SK-N-SH (cell line): ENCODE results near the gene USP31. TPM values are rescaled to one million over a fixed set of nuclear protein-coding genes. Genes with fewer than 3 reads are reported as not detected.
A peak's percentile ranks its signal among the peaks of the same experiment; 100 is the strongest.

Source experiments
- CTCF ChIA-PET: fragments of 300-600, 350-600 bp; formaldehyde crosslinking; extraction: SDS; loops from one replicate; lab custom pipeline; 2021; lab: Yijun Ruan, JAX
- POLR2A ChIA-PET: fragments of 350-600 bp; sonication (Branson Sonifier 250); formaldehyde crosslinking; extraction: SDS; loops from one replicate; lab custom pipeline; 2020; ENCODE audit warnings: antibody characterized with exemption, inconsistent platforms; lab: Yijun Ruan, JAX
- DNase-seq: peaks from one replicate; pipeline ENCODE4 v3.0.0; 2012
- H2AFZ ChIP-seq: fragments of 200-600 bp; sonication (generic); 2 replicates; pipeline ENCODE4 v1.8.1; 2016; ENCODE audit warnings: antibody characterized with exemption, mild to moderate bottlenecking, low read depth
- H3F3A ChIP-seq: fragments of 200-600 bp; sonication (generic); replicated peaks from 2 replicates; pipeline ENCODE3; 2016; ENCODE audit warnings: antibody characterized with exemption, mild to moderate bottlenecking; ENCODE audit not compliant: insufficient read depth
- H3K27ac ChIP-seq, 2 experiments: fragments of 200-500 bp in 1 of 2; fragments of 200-600 bp in 1 of 2; sonication (Bioruptor generic) in 1 of 2; sonication (generic), shearing (Covaris generic) in 1 of 2; 2 replicates each; pipeline versions ENCODE4 v1.5.1 to v1.6.1; 2014 to 2016; ENCODE audit warnings: low read depth in 2 of 2, inconsistent platforms in 1 of 2, low read length in 1 of 2, mild to moderate bottlenecking in 1 of 2, mixed read lengths in 1 of 2
- H3K27me3 ChIP-seq: fragments of 200-600 bp; sonication (generic), shearing (Covaris generic); 2 replicates; pipeline ENCODE4 v1.6.1; 2016; ENCODE audit warnings: mixed run types; ENCODE audit not compliant: insufficient read depth
- H3K36me3 ChIP-seq, 2 experiments: fragments of 200-500 bp in 1 of 2; fragments of 200-600 bp in 1 of 2; sonication (Bioruptor generic) in 1 of 2; sonication (generic) in 1 of 2; replicated peaks in 1 of 2; 2 replicates each; pipeline versions ENCODE3 to v1.5.1; 2014 to 2016; ENCODE audit warnings: low read length in 1 of 2, mild to moderate bottlenecking in 1 of 2; ENCODE audit not compliant: insufficient read depth in 2 of 2, control insufficient read depth in 1 of 2
- H3K4me1 ChIP-seq, 2 experiments: fragments of 200-500 bp in 1 of 2; fragments of 200-600 bp in 1 of 2; sonication (Bioruptor generic) in 1 of 2; sonication (generic), shearing (Covaris generic) in 1 of 2; 2 replicates each; pipeline versions ENCODE4 v1.5.1 to v1.6.1; 2014 to 2016; ENCODE audit warnings: low read depth in 1 of 2, low read length in 1 of 2, mixed run types in 1 of 2; ENCODE audit not compliant: insufficient read depth in 2 of 2, control insufficient read depth in 1 of 2
- H3K4me2 ChIP-seq: fragments of 200-600 bp; sonication (generic), shearing (Covaris generic); 2 replicates; pipeline ENCODE4 v1.6.1; 2017; ENCODE audit warnings: mixed run types
- H3K4me3 ChIP-seq, 2 experiments: fragments of 200-500 bp in 1 of 2; fragments of 200-600 bp in 1 of 2; sonication (Bioruptor generic) in 1 of 2; sonication (generic), shearing (Covaris generic) in 1 of 2; 2 replicates each; pipeline versions ENCODE4 v1.5.1 to v1.8.1; 2014 to 2016; ENCODE audit warnings: low read depth in 2 of 2, inconsistent platforms in 1 of 2, low read length in 1 of 2, mild to moderate bottlenecking in 1 of 2, mixed read lengths in 1 of 2, moderate library complexity in 1 of 2
- H3K79me2 ChIP-seq: fragments of 200-600 bp; sonication (generic); 2 replicates; pipeline ENCODE4 v1.8.1; 2017; ENCODE audit warnings: mild to moderate bottlenecking; ENCODE audit not compliant: insufficient read depth
- H3K9ac ChIP-seq: fragments of 200-600 bp; sonication (generic); 2 replicates; pipeline ENCODE4 v1.6.1; 2017; ENCODE audit warnings: mixed run types
- H3K9me2 ChIP-seq: fragments of 200-600 bp; sonication (generic); 2 replicates; pipeline ENCODE4 v1.6.1; 2017; ENCODE audit warnings: mixed run types
- H3K9me3 ChIP-seq: fragments of 200-600 bp; sonication (generic); 2 replicates; pipeline ENCODE4 v1.6.1; 2017; ENCODE audit warnings: mixed run types, mild to moderate bottlenecking, moderate library complexity
- H4K20me1 ChIP-seq: fragments of 200-600 bp; sonication (generic); 2 replicates; pipeline ENCODE4 v1.6.1; 2017; ENCODE audit warnings: mild to moderate bottlenecking, mixed run types; ENCODE audit not compliant: insufficient read depth
- CHD2 ChIP-seq: fragments of 150-350 bp; IDR thresholded peaks from 2 replicates; pipeline ENCODE4 v1.6.1; 2018; ENCODE audit warnings: low read length; ENCODE audit not compliant: partially characterized antibody
- CTCF ChIP-seq: fragments of 200-600 bp; sonication (generic); IDR thresholded peaks from 2 replicates; pipeline ENCODE4 v1.6.1; 2017; ENCODE audit warnings: antibody characterized with exemption, mild to moderate bottlenecking, moderate library complexity
- ELF1 ChIP-seq: IDR thresholded peaks from 2 replicates; pipeline ENCODE4 v1.4.0; 2012
- EP300 ChIP-seq, 2 experiments: IDR thresholded peaks; 2 replicates each; pipeline versions ENCODE4 v1.4.0 to v1.6.1; 2012; ENCODE audit warnings: borderline replicate concordance in 1 of 2, low read depth in 1 of 2, low read length in 1 of 2
- EZH2phosphoT487 ChIP-seq: fragments of 200-600 bp; sonication (generic); IDR thresholded peaks from 2 replicates; pipeline ENCODE4 v1.6.1; 2017; ENCODE audit warnings: low read depth, mixed run types, mild to moderate bottlenecking, antibody characterized with exemption, moderate library complexity, borderline replicate concordance
- FOSL2 ChIP-seq: IDR thresholded peaks from 2 replicates; pipeline ENCODE4 v1.4.0; 2012; ENCODE audit warnings: low read depth, mild to moderate bottlenecking, moderate library complexity, borderline replicate concordance
- FOXJ3 ChIP-seq: sonication (generic); formaldehyde crosslinking; IDR thresholded peaks from 2 replicates; pipeline ENCODE4 v1.5.1; 2020; ENCODE audit warnings: mild to moderate bottlenecking, missing genetic modification reagents
- FOXM1 ChIP-seq: IDR thresholded peaks from 2 replicates; pipeline ENCODE4 v1.4.0; 2012; ENCODE audit warnings: low read depth, mild to moderate bottlenecking
- GABPA ChIP-seq: IDR thresholded peaks from 2 replicates; pipeline ENCODE4 v1.4.0; 2012; ENCODE audit warnings: low read depth, mild to moderate bottlenecking
- JUND ChIP-seq: IDR thresholded peaks from 2 replicates; pipeline ENCODE4 v1.4.0; 2012
- MEF2A ChIP-seq: IDR thresholded peaks from 2 replicates; pipeline ENCODE4 v1.4.0; 2012; ENCODE audit warnings: low read depth, borderline replicate concordance
- MXI1 ChIP-seq: IDR thresholded peaks from 2 replicates; pipeline ENCODE4 v1.6.1; 2012; ENCODE audit warnings: mild to moderate bottlenecking, low read depth, low read length, improper control_type of control experiment
- NFIC ChIP-seq: IDR thresholded peaks from 2 replicates; pipeline ENCODE4 v1.4.0; 2012; ENCODE audit warnings: borderline replicate concordance
- NRF1 ChIP-seq: IDR thresholded peaks from 2 replicates; pipeline ENCODE4 v1.6.1; 2012; ENCODE audit warnings: low read depth, mild to moderate bottlenecking, low read length
- RCOR1 ChIP-seq: fragments of 150-350 bp; IDR thresholded peaks from 2 replicates; pipeline ENCODE4 v1.6.1; 2017; ENCODE audit warnings: antibody characterized with exemption, low read length
- RFX5 ChIP-seq: IDR thresholded peaks from 2 replicates; pipeline ENCODE4 v1.6.1; 2012; ENCODE audit warnings: mild to moderate bottlenecking, improper control_type of control experiment, low read length
- SIN3A ChIP-seq: IDR thresholded peaks from 2 replicates; pipeline ENCODE4 v1.6.1; 2012; ENCODE audit warnings: low read depth, mild to moderate bottlenecking, low read length, moderate library complexity, borderline replicate concordance
- SMC3 ChIP-seq: IDR thresholded peaks from 2 replicates; pipeline ENCODE4 v1.6.1; 2012; ENCODE audit warnings: low read depth, low read length, improper control_type of control experiment
- TAF1 ChIP-seq: IDR thresholded peaks from 2 replicates; pipeline ENCODE4 v1.6.1; 2012; ENCODE audit warnings: low read depth, mild to moderate bottlenecking, low read length, moderate library complexity, borderline replicate concordance
- TCF12 ChIP-seq: IDR thresholded peaks from 2 replicates; pipeline ENCODE4 v1.4.0; 2012
- TEAD4 ChIP-seq: IDR thresholded peaks from 2 replicates; pipeline ENCODE4 v1.4.0; 2012; ENCODE audit warnings: mild to moderate bottlenecking, borderline replicate concordance; ENCODE audit not compliant: insufficient read depth
- USF2 ChIP-seq: fragments of 150-350 bp; IDR thresholded peaks from 2 replicates; pipeline ENCODE4 v1.6.1; 2017; ENCODE audit warnings: antibody characterized with exemption, low read length, low read depth, borderline replicate concordance
- YY1 ChIP-seq: IDR thresholded peaks from 2 replicates; pipeline ENCODE4 v1.4.0; 2012; ENCODE audit warnings: low read depth, mild to moderate bottlenecking
- ZBTB33 ChIP-seq: IDR thresholded peaks from 2 replicates; pipeline ENCODE4 v1.4.0; 2012; ENCODE audit warnings: low read depth, borderline replicate concordance
- WGBS: methylation state at CpG from one replicate; pipeline ENCODE4 v1.1.6; 2017; ENCODE audit warnings: low lambda C conversion rate; 5-methylcytosine and 5-hydroxymethylcytosine counted together
- polyA plus RNA-seq, 3 experiments: library from polyadenylated mRNA; depleted of rRNA; stranded (reverse); fragments of >200 nt; gene quantifications; 2 replicates each; pipeline ENCODE4 v1.2.3, GENCODE V29; 2012

The USP31 gene
- polyA plus RNA-seq, 1 of the 3 experiments (the other 2 are of a cell fraction): 3.2 TPM

- CTCF ChIA-PET: interaction anchor here (0.6 to 2.6 kb wide), 15 partner anchors 9 to 354 kb away, joined by 3 to 10 read pairs (median 3); partner anchors contain the start of gene HS3ST2
- H3K4me1 ChIP-seq: peaks cover 18 to 33% of the 10 kb centered on the region in 2 experiments
- H3K4me2 ChIP-seq: peak overlapping the region; percentile 49; the same call in 1 of the 2 replicates
- no peaks in the 10 kb centered on the region for H3K27me3 ChIP-seq
- H3F3A ChIP-seq: peaks cover 26% of the 10 kb centered on the region
- H3K4me3 ChIP-seq: no peak overlapping the region
- peak in 1 of 2 experiments; percentile 37; a peak in 1 of 4 replicates for TF ChIP-seq EP300 (IDR thresholded peaks at IDR 0.05; ENCODE audit: borderline replicate concordance in 1 of 2, low read depth in 1 of 2, low read length in 1 of 2)
- peak; percentile 23; the same call in 1 of the 2 replicates for TF ChIP-seq SMC3
- no peak for TF ChIP-seq TEAD4
- 0 out of 2 replicates have a peak, but pooled peaks have one; percentile 26 for TF ChIP-seq MXI1
- TF ChIP-seq TAF1: no peak
- TF ChIP-seq NFIC: no peak; the same call in 1 of the 2 replicates
- TF ChIP-seq FOXJ3 (CRISPR knock-in tag): no peak
- no peak for TF ChIP-seq SIN3A
- no peak for TF ChIP-seq FOXM1
- TF ChIP-seq YY1: no peak
- no peak for TF ChIP-seq MEF2A
- TF ChIP-seq RCOR1: no peak
- TF ChIP-seq FOSL2: peak; percentile 75
- TF ChIP-seq GABPA: no peak
- TF ChIP-seq CHD2: no peak
- TF ChIP-seq CTCF: peak; percentile 34
- TF ChIP-seq ZBTB33: no peak
- TF ChIP-seq TCF12: peak; percentile 73
- TF ChIP-seq USF2: no peak
- no peak for TF ChIP-seq RFX5
- TF ChIP-seq NRF1: no peak
- TF ChIP-seq ELF1: no peak
- no peak for TF ChIP-seq EZH2phosphoT487
- TF ChIP-seq JUND: peak; percentile 60
- TF ChIP-seq, all 33 proteins: peak for 7
- Histone ChIP-seq H4K20me1 (no peaks in the 10 kb centered on the region), H3K27ac (peak overlapping the region; percentile 80 to 86), H3K79me2 (no peaks in the 10 kb centered on the region), H2AFZ (no peak overlapping the region), H3K9me2 (no peaks in the 10 kb centered on the region), H3K9ac (peak overlapping the region; percentile 51; the same call in 1 of the 2 replicates), H3K36me3 (peaks cover 26 to 35% of the 10 kb centered on the region in 2 experiments), H3K9me3 (no peaks in the 10 kb centered on the region)
- WGBS: 27% methylated on average over 6 of the region's 6 CpGs
- DNase-seq: peak; percentile 42
- POLR2A ChIA-PET: interaction anchor here (1.4 kb wide), 1 partner anchor 67 kb away, joined by 6 read pairs; the partner anchor contains the start of gene USP31
Measured at GRCh38 chr16:23081675-23082119, 67.6 kb downstream of the USP31 start.
